RPMI7951 (cell line): ENCODE data around the gene INCENP. TPM values are rescaled to one million over a fixed set of nuclear protein-coding genes. Genes with fewer than 3 reads are reported as not detected.

ENCODE experiments used
- DNase-seq: peaks from one replicate; pipeline ENCODE4 v3.0.0-alpha.2; 2012; ENCODE audit warnings: low read depth
- total RNA-seq: library from RNA; depleted of rRNA; stranded (reverse); fragments of >200 nt; shearing (Covaris generic); gene quantifications from 2 replicates; pipeline ENCODE4 v1.2.3, GENCODE V29; 2014

The INCENP gene
- total RNA-seq, 1 experiment from 2014 or later = 89.0 TPM

GRCh38 chr11:62140304-62141110 is 16.7 kb downstream of the INCENP start:
- no peak for DNase-seq

- DNase-seq = no peak
Measured at GRCh38 chr11:62141111-62142042, 17.6 kb downstream of the INCENP start.

GRCh38 chr11:62142043-62142375 is 18.2 kb downstream of the INCENP start:
- no peak for DNase-seq

- no peak for DNase-seq
Measured at GRCh38 chr11:62142921-62143320, 19.1 kb downstream of the INCENP start.

- no peak for DNase-seq
Measured at GRCh38 chr11:62143727-62144126, 19.9 kb downstream of the INCENP start.

GRCh38 chr11:62144641-62145255 is 20.9 kb downstream of the INCENP start:
- DNase-seq = no peak

- DNase-seq = no peak
Measured at GRCh38 chr11:62145261-62145871, 21.6 kb downstream of the INCENP start.

GRCh38 chr11:62146476-62147200 is 22.8 kb downstream of the INCENP start:
- no peak for DNase-seq

GRCh38 chr11:62147545-62147944 is 23.7 kb downstream of the INCENP start:
- no peak for DNase-seq

- no peak for DNase-seq
Measured at GRCh38 chr11:62148271-62148980, 24.6 kb downstream of the INCENP start.

GRCh38 chr11:62149986-62150886 is 26.4 kb downstream of the INCENP start:
- DNase-seq = no peak

GRCh38 chr11:62150887-62151736 is 27.3 kb downstream of the INCENP start:
- no peak for DNase-seq

- no peak for DNase-seq
Measured at GRCh38 chr11:62151737-62152102, 27.9 kb downstream of the INCENP start.

- DNase-seq = no peak
Measured at GRCh38 chr11:62152245-62153086, 28.7 kb downstream of the INCENP start.

GRCh38 chr11:62153087-62153395 is 29.2 kb downstream of the INCENP start:
- no peak for DNase-seq

- no peak for DNase-seq
Measured at GRCh38 chr11:62153617-62154016, 29.8 kb downstream of the INCENP start.

GRCh38 chr11:62157603-62158002 is 33.8 kb downstream of the INCENP start:
- DNase-seq = no peak

- DNase-seq = no peak
Measured at GRCh38 chr11:62166371-62166770, 42.6 kb downstream of the INCENP start.
